MM.1S (cell line): ENCODE data around the gene NUCB1.

ENCODE experiments used
- DNase-seq: peaks from one replicate; pipeline ENCODE4 v3.0.0-alpha.2; 2015
- H2AFZ ChIP-seq: fragments of 300-600 bp; sonication (generic); 2 replicates; pipeline ENCODE4 v1.6.0; 2016; ENCODE audit warnings: antibody characterized with exemption, low read length
- H3F3A ChIP-seq: fragments of 300-600 bp; sonication (generic); 2 replicates; pipeline ENCODE4 v1.6.1; 2016; ENCODE audit warnings: mild to moderate bottlenecking, antibody characterized with exemption, low read length, moderate library complexity, mixed read lengths; ENCODE audit not compliant: insufficient read depth
- H3K27ac ChIP-seq: fragments of 300-600 bp; sonication (generic); 2 replicates; pipeline ENCODE4 v1.5.1; 2016; ENCODE audit warnings: mild to moderate bottlenecking, low read length
- H3K27me3 ChIP-seq: fragments of 300-600 bp; sonication (generic); replicated peaks from 2 replicates; pipeline ENCODE4 v1.6.0; 2016; ENCODE audit warnings: low read length; ENCODE audit not compliant: insufficient read depth
- H3K36me3 ChIP-seq: fragments of 300-600 bp; sonication (generic); replicated peaks from 2 replicates; pipeline ENCODE4 v1.6.1; 2016; ENCODE audit warnings: mild to moderate bottlenecking, low read length, mixed read lengths; ENCODE audit not compliant: insufficient read depth
- H3K4me1 ChIP-seq: fragments of 300-600 bp; sonication (generic); 2 replicates; pipeline ENCODE4 v1.6.1; 2016; ENCODE audit warnings: low read length, mixed read lengths
- H3K4me2 ChIP-seq: fragments of 300-600 bp; sonication (generic); 2 replicates; pipeline ENCODE4 v1.6.0; 2016; ENCODE audit warnings: low read depth, low read length
- H3K4me3 ChIP-seq: fragments of 300-600 bp; sonication (generic); 2 replicates; pipeline ENCODE4 v1.5.1; 2016; ENCODE audit warnings: low read length, mixed read lengths
- H3K79me2 ChIP-seq: fragments of 300-600 bp; sonication (generic); 2 replicates; pipeline ENCODE4 v1.6.1; 2016; ENCODE audit warnings: mixed run types, low read length, mixed read lengths
- H3K9ac ChIP-seq: fragments of 300-600 bp; sonication (generic); 2 replicates; pipeline ENCODE4 v1.6.1; 2016; ENCODE audit warnings: low read length, mixed read lengths
- H3K9me2 ChIP-seq: fragments of 300-600 bp; sonication (generic); replicated peaks from 2 replicates; pipeline ENCODE4 v1.6.1; 2016; ENCODE audit warnings: mild to moderate bottlenecking, low read length, mixed read lengths; ENCODE audit not compliant: insufficient read depth
- H3K9me3 ChIP-seq: fragments of 300-600 bp; sonication (generic); replicated peaks from 2 replicates; pipeline ENCODE4 v1.6.1; 2016; ENCODE audit warnings: mild to moderate bottlenecking, low read length, mixed read lengths; ENCODE audit not compliant: insufficient read depth
- H4K20me1 ChIP-seq: fragments of 300-600 bp; sonication (generic); 2 replicates; pipeline ENCODE4 v1.6.1; 2016; ENCODE audit warnings: mild to moderate bottlenecking, low read length, moderate library complexity, mixed read lengths; ENCODE audit not compliant: insufficient read depth
- EZH2 ChIP-seq: fragments of 300-600 bp; sonication (generic); optimal IDR thresholded peaks from 2 replicates; pipeline ENCODE3; 2017; ENCODE audit warnings: low read depth, mild to moderate bottlenecking, antibody characterized with exemption, low read length, mixed read lengths
- EZH2phosphoT487 ChIP-seq: fragments of 300-600 bp; sonication (generic); IDR thresholded peaks from 2 replicates; pipeline ENCODE4 v1.6.1; 2018; ENCODE audit warnings: antibody characterized with exemption, low read length
- TF ChIP-seq, protein P1 (sequence below): fragments of 300-600 bp; sonication (generic); IDR thresholded peaks from 2 replicates; pipeline ENCODE4 v1.5.1; 2016; ENCODE audit warnings: antibody characterized with exemption, low read length, mixed read lengths

NUCB1 gene

DNA sequence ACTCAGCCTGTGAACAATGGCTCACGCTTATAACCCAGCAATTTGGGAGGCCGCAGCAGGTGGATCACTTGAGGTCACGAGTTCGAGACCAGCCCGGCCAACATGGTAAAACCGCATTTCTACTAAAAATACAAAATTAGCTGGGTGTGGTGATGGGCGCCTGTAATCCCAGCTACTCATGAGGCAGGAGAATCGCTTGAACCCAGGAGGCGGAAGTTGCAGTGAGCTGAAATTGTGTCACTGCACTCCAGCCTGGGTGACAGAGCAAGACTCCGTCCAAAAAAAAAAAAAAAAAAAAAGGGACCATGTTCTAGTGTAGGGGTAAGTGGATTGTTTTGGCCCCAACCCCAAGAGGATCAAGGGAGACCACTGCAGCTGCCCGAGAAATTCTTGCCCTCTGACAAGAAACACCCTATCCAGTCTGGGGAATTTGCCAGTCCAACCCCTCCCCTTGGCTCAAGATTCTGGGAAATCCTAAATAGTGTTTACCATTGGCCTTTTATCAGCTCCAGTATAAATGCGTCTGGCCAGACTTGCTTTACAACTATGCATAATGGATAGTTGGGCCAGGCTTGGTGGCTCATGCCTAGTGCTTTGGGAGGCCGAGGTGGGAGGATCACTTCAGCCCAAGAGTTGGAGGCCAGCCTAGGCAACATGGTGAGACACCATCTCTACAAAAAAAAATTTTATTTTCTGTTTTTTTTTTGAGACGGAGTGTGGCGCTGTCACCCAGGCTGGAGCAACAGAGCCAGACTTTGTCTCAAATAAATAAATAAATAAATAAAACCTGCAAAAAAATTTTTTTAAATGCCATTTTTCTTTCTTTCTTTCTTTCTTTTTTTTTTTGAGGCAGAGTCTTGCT lies 28.3 kb downstream of the NUCB1 start:
- Histone ChIP-seq H3K27me3 (no peaks in the 10 kb centered on the region), H3K4me2 (no peak overlapping the region), H4K20me1 (no peaks in the 10 kb centered on the region), H3K9me3 (no peaks in the 10 kb centered on the region), H3K4me3 (no peak overlapping the region), H3F3A (no peaks in the 10 kb centered on the region; the same call in 1 of the 2 replicates), H3K4me1 (0 out of 2 replicates have a peak, but pooled peaks cover 4% of the 10 kb centered on the region), H3K79me2 (no peaks in the 10 kb centered on the region), H3K9me2 (no peaks in the 10 kb centered on the region), H3K36me3 (no peaks in the 10 kb centered on the region), H2AFZ (no peak overlapping the region), H3K27ac (no peak overlapping the region), H3K9ac (no peak overlapping the region)
- no peak for DNase-seq
- TF ChIP-seq EZH2 (no peak), EZH2phosphoT487 (no peak)
- TF ChIP-seq, protein P1, sequence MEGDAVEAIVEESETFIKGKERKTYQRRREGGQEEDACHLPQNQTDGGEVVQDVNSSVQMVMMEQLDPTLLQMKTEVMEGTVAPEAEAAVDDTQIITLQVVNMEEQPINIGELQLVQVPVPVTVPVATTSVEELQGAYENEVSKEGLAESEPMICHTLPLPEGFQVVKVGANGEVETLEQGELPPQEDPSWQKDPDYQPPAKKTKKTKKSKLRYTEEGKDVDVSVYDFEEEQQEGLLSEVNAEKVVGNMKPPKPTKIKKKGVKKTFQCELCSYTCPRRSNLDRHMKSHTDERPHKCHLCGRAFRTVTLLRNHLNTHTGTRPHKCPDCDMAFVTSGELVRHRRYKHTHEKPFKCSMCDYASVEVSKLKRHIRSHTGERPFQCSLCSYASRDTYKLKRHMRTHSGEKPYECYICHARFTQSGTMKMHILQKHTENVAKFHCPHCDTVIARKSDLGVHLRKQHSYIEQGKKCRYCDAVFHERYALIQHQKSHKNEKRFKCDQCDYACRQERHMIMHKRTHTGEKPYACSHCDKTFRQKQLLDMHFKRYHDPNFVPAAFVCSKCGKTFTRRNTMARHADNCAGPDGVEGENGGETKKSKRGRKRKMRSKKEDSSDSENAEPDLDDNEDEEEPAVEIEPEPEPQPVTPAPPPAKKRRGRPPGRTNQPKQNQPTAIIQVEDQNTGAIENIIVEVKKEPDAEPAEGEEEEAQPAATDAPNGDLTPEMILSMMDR, result no peak

DNA sequence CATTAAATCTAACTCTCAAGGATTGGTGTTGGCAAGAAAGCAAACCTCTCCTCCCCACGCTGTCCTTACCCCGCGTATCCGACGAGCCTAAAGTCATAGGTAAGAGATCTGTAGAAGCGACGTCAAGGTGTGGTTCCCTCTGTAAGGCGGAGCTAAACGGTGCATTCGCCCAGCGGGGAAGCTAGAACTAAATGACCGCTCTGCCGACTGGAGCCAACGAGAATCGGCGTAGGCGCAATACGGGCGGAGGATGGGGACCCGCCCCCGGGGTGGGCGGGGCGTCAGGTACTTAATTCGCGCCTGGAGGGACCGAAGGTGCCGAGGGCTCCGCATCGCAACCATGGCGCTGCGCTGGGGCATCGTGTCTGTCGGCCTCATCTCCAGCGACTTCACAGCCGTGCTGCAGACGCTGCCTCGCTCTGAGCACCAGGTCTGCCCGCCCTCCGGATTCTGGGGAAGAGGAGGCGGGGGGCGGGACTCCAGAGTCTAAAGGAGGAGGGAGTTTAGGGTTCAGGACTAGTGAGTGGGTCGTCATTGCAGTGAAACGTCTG lies 33.3 kb downstream of the NUCB1 start, which contains the start of gene DHDH:
Gene DHDH, plus strand, starts transcription at position 318 of the 551 bp plus-strand sequence. Its CDS starts 23 bp downstream, at position 341.
- Histone ChIP-seq H3K4me3 (peak within 1 kb of the TSS; percentile 59), H3K36me3 (no peaks in the 10 kb centered on the region), H3K9me3 (no peaks in the 10 kb centered on the region), H3K9me2 (no peaks in the 10 kb centered on the region), H3F3A (no peaks in the 10 kb centered on the region), H3K27ac (no peak within 1 kb of the TSS), H2AFZ (peak within 1 kb of the TSS; percentile 69), H4K20me1 (no peaks in the 10 kb centered on the region), H3K79me2 (no peaks in the 10 kb centered on the region), H3K4me2 (peak within 1 kb of the TSS; percentile 89), H3K27me3 (no peaks in the 10 kb centered on the region), H3K4me1 (0 out of 2 replicates have a peak, but pooled peaks cover 4% of the 10 kb centered on the region), H3K9ac (peak within 1 kb of the TSS; percentile 14; the same call in 1 of the 2 replicates)
- peak; percentile 95 for DNase-seq
- no peak for TF ChIP-seq EZH2
- TF ChIP-seq, protein P1, result no peak
- no peak for TF ChIP-seq EZH2phosphoT487

DNA sequence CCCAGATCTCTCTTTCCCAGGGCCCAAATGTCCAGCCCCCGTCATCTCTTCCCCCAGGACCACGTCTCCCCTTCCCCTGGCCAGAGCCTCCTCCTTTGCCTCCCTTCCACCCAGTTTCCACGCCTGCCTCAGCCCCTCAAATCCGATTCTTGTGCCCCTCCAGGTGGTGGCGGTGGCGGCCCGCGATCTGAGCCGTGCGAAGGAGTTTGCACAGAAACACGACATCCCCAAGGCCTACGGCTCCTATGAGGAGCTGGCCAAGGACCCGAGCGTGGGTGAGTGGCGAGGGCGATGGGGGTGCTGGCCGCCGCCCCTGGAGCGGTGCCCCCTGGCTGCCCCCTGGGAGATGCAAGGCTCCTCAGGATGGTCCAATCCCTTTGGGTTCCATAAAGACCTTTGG lies 34.7 kb downstream of the NUCB1 start:
- DNase-seq, result no peak
- H3K4me2 ChIP-seq, result no peak overlapping the region
- H3K36me3 ChIP-seq, result no peaks in the 10 kb centered on the region

More for the DNA sequence above, 34.7 kb downstream of the NUCB1 start:
- no peaks in the 10 kb centered on the region for H3F3A ChIP-seq
- no peak overlapping the region for H3K9ac ChIP-seq
- H3K9me3 ChIP-seq, result no peaks in the 10 kb centered on the region
- H2AFZ ChIP-seq, result no peak overlapping the region
- H4K20me1 ChIP-seq, result no peaks in the 10 kb centered on the region
- H3K27ac ChIP-seq, result no peak overlapping the region
- no peak for TF ChIP-seq EZH2
- H3K79me2 ChIP-seq, result no peaks in the 10 kb centered on the region
- H3K27me3 ChIP-seq, result no peaks in the 10 kb centered on the region
- no peaks in the 10 kb centered on the region for H3K9me2 ChIP-seq
- H3K4me1 ChIP-seq, result 0 out of 2 replicates have a peak, but pooled peaks cover 4% of the 10 kb centered on the region
- H3K4me3 ChIP-seq, result no peak overlapping the region
